RWPE1 (cell line): ENCODE measurements around the gene TBK1.
"Not testable (repeated sequence)": the region's sequence is repeated elsewhere in the genome, so short reads cannot be mapped to it uniquely, and the experiment has no call there.

Experiments
- CTCF ChIA-PET: fragments of 350-600 bp; sonication (Branson Sonifier 250); formaldehyde crosslinking; extraction: SDS; loops from one replicate; lab custom pipeline; 2021; lab: Yijun Ruan, JAX
- POLR2A ChIA-PET: fragments of 400-600 bp; formaldehyde crosslinking; extraction: SDS; loops from one replicate; lab custom pipeline; 2020; ENCODE audit warnings: antibody characterized with exemption; ENCODE audit not compliant: low non-redundant PET; lab: Yijun Ruan, JAX
- DNase-seq: peaks from one replicate; pipeline ENCODE4 v3.0.0; 2012; ENCODE audit warnings: low spot score
- H3K27ac ChIP-seq: fragments of 450-650 bp; 2 replicates; pipeline ENCODE4 v1.5.1; 2017
- TF ChIP-seq, protein P1 (sequence below): fragments of 450-650 bp; conservative IDR thresholded peaks from 2 replicates; pipeline ENCODE4 v1.5.1; 2017; ENCODE audit warnings: low read depth, mild to moderate bottlenecking

The TBK1 gene

DNA sequence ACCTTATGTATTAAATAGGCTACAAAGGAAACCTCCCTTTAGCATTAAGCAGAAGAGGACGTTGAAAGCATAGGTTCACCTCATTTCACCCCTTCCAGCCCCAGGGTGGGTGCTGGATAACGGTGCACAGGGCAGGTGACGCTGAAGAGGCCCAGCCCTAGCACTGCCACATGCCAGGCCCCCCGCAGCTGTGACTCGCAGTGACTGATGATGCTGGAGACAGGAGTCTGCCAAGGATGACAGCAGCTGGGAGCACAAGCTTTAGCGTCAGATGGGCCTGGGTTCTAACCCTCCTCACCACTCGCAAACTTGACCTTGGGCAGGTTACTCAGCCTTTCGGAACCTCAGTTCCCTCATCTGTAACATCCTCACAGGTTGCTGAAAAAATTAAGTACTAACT is 76.7 kb downstream of the TBK1 start:
- no peak for DNase-seq
- POLR2A ChIA-PET: no interaction called here
- CTCF ChIA-PET: no interaction called here
- TF ChIP-seq, protein P1, sequence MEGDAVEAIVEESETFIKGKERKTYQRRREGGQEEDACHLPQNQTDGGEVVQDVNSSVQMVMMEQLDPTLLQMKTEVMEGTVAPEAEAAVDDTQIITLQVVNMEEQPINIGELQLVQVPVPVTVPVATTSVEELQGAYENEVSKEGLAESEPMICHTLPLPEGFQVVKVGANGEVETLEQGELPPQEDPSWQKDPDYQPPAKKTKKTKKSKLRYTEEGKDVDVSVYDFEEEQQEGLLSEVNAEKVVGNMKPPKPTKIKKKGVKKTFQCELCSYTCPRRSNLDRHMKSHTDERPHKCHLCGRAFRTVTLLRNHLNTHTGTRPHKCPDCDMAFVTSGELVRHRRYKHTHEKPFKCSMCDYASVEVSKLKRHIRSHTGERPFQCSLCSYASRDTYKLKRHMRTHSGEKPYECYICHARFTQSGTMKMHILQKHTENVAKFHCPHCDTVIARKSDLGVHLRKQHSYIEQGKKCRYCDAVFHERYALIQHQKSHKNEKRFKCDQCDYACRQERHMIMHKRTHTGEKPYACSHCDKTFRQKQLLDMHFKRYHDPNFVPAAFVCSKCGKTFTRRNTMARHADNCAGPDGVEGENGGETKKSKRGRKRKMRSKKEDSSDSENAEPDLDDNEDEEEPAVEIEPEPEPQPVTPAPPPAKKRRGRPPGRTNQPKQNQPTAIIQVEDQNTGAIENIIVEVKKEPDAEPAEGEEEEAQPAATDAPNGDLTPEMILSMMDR: no peak
- H3K27ac ChIP-seq: no peak overlapping the region

DNA sequence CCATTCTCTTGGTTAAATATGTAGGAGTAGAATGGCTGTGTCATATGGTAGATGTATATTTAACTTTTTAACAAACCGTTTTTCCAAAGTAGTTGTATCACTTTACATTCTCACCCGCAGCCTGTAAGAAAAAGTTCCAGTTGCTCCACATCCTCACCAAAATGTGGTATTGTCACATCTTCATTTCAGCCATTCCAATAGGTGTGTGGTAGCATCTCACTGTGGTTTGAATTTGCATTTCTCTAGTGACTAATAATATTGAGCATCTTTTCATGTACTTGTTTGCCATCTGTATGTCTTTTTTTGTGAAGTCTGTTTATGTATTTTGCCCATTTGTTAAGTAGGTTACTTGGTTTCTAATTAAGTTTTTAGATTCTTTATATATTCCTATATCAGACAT is 78.6 kb downstream of the TBK1 start:
- CTCF ChIA-PET: interaction anchor here (0.6 kb wide), 1 partner anchor 44 kb away, joined by 3 read pairs; no protein-coding TSS in a partner anchor
- POLR2A ChIA-PET: no interaction called here

DNA sequence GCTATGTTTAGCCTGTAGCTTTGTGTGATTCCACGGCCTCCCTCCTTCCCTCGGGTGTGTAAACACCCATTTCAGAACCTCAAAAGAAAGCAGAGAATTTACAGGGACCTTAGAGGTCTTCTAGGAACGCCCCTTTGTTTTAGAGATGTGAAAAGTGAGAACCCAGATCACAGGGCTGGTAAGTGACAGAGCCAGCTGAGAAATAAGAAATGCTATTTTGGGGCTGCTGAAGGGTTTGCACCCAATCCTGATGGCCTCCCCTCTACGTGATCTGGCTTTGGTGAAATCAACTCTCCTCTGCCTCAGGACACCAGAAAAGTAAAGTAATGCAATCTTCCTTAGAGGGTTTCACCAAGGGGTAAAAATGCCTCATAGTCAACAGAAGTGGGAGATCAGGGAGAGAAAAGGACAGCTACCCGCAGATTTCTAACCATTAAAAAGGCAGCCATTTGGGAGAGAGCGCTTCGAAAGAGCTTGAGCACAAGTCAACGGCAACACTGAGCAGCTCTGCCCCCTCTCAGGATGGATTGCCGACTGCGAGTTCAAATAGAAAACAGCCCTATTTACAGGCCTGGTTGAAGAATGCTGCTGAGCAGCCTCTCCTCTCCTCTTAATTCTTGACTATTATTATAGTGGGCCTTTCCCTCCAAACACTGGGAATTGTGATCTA is 79.9 kb downstream of the TBK1 start:
- TF ChIP-seq, protein P1: no peak
- POLR2A ChIA-PET: no interaction called here
- no peak for DNase-seq
- CTCF ChIA-PET: interaction anchor here (0.6 to 1.0 kb wide), 2 partner anchors 10 to 27 kb away, joined by 3 read pairs; no protein-coding TSS in a partner anchor
- H3K27ac ChIP-seq: no peak overlapping the region

More for the DNA sequence above, 78.6 kb downstream of the TBK1 start:
- TF ChIP-seq, protein P1: no peak
- H3K27ac ChIP-seq: no peak overlapping the region
- no peak for DNase-seq

DNA sequence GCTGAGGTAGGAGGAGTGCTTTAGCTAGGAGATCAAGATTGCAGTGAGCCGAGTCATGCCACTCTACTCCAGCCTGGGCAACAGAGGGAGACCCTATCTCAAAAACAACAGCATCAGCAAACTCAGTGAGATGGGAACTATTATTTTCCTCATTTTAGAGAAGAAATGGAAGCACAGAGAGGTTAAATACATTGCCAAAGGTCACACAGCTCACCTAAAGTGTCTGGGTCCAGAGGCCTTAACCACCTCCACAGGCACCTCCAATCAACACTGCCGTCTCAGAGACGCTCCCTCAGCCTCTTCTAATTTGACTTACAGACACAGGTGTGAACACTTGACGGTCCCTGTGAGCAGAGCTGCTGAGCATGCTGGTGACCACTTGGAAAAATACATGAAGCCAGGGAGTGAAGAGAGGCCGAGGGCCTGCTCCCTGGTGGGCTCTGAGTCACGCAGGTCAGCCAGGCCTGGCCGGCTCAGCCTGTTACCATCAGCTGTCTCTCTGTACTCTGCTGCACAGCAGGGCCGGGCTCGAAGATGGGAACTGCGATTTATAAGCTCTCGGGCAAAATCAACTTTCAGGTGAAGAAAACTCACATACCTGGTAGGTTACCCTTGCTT is 80.9 kb downstream of the TBK1 start:
- POLR2A ChIA-PET: no interaction called here
- DNase-seq: no peak
- no peak overlapping the region for H3K27ac ChIP-seq
- CTCF ChIA-PET: no interaction called here
- TF ChIP-seq, protein P1: no peak

DNA sequence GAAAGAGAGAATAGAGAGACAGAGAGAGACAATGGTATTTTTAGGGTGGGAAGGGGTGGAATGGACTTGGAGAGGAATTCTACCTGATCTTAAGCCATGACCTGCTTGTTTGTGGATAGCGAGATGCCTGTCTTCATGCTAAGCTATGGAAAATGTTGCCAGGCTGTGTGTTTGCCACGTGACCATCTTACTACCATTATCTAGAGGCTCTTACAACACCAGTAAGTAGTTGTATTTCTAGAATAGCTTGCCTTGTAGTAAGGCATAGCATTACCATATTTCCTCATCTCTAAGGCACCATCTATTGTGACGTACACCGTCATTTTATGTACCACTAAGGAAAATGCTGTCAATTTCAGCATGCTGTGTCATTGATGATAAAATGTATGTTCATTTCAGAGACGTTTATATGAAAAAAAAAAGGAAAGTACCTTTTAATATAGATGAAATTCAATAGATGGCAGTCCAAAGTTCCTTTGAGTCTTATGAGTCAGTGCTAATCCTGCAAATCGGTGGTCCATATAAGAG is 82.8 kb downstream of the TBK1 start:
- no peak overlapping the region for H3K27ac ChIP-seq
- no peak for DNase-seq
- ChIA-PET POLR2A (no interaction called here), CTCF (interaction anchor here (0.7 to 1.0 kb wide), 2 partner anchors 8 to 67 kb away, joined by 5 to 8 read pairs; no protein-coding TSS in a partner anchor)
- TF ChIP-seq, protein P1: no peak

GRCh38 chr12:64538121-64538520 is 86.2 kb downstream of the TBK1 start:
- H3K27ac ChIP-seq: no peak overlapping the region
- DNase-seq: no peak
- ChIA-PET POLR2A (no interaction called here), CTCF (no interaction called here)
- TF ChIP-seq, protein P1: no peak

- POLR2A ChIA-PET, DNase-seq, H3K27ac ChIP-seq: not testable (repeated sequence)
- CTCF ChIA-PET: interaction anchor here (0.6 to 0.9 kb wide), 2 partner anchors 8 to 11 kb away, joined by 3 to 5 read pairs; no protein-coding TSS in a partner anchor
Measured at GRCh38 chr12:64542409-64543047, 90.6 kb downstream of the TBK1 start.
